Measurements from ENCODE around the gene ZNF280B. TPM values are rescaled to one million over a fixed set of nuclear protein-coding genes. Genes with fewer than 3 reads are reported as not detected.

Gene ZNF280B
- total and polyA plus RNA-seq, 12 donors, result 0.81 to 7.8 (median 3.6) TPM

DNA sequence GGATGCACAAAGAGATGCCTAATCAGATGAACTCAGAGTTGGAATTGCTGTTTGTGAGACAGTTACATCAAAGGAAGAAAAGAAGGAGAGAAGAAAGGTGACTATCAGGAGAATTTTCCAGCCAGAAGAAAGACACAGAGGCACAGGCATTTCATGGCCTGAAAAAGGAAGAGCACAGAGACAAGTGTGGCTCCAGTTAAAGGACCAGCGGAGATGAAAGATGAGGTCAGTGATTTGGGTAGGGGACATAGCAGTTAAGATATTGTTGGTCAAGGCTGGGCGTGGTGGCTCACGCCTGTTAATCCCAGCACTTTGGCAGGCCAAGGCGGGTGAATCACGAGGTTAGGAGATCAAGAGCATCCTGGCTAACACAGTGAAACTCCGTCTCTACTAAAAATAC lies 15.0 kb upstream of the ZNF280B start:
- Histone ChIP-seq H3K27me3 (no peaks in the 10 kb centered on the region), H3K36me3 (replicated peaks in 1 of 2) (no peaks in the 10 kb centered on the region), H3K4me3 (no peak overlapping the region), H3K9me3 (replicated peaks in 1 of 3) (no peaks in the 10 kb centered on the region), H3K4me1 (replicated peaks in 1 of 2) (peaks cover 0 to 6% of the 10 kb centered on the region in 2 donors), H3K27ac (no peak overlapping the region)
- 56 to 72% (median 63%) methylated on average over 6 of the region's 6 CpGs for WGBS, 4 donors
- intact Hi-C loops (cut with DNase I), result no loop called here
- TF ChIP-seq, protein P1, sequence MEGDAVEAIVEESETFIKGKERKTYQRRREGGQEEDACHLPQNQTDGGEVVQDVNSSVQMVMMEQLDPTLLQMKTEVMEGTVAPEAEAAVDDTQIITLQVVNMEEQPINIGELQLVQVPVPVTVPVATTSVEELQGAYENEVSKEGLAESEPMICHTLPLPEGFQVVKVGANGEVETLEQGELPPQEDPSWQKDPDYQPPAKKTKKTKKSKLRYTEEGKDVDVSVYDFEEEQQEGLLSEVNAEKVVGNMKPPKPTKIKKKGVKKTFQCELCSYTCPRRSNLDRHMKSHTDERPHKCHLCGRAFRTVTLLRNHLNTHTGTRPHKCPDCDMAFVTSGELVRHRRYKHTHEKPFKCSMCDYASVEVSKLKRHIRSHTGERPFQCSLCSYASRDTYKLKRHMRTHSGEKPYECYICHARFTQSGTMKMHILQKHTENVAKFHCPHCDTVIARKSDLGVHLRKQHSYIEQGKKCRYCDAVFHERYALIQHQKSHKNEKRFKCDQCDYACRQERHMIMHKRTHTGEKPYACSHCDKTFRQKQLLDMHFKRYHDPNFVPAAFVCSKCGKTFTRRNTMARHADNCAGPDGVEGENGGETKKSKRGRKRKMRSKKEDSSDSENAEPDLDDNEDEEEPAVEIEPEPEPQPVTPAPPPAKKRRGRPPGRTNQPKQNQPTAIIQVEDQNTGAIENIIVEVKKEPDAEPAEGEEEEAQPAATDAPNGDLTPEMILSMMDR (IDR thresholded peaks at IDR 0.05), result no peak
- no peak for TF ChIP-seq POLR2A (IDR thresholded peaks at IDR 0.05)
- DNase-seq, result no peak

DNA sequence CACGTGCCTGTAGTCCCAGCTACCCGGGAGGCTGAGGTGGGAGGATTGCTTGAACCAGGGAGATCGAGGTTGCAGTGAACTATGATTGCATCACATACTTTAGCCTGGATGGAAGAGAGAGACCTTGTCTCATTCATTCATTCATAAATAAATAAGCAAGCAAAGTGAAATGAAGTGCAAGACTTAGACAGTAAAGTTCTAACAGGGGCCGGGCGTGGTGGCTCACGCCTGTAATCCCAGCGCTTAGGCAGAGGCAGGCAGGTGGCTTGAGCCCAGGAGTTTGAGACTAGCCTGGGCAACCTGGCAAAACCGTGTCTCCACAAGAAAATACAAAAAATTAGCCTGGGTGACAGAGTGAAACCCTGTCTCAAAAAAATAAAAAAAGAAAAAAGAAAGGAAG lies 13.1 kb upstream of the ZNF280B start:
- no peak overlapping the region for H3K27ac ChIP-seq
- 88 to 92% (median 89%) methylated on average over 8 of the region's 8 CpGs for WGBS, 4 donors
- TF ChIP-seq POLR2A (IDR thresholded peaks at IDR 0.05), result no peak
- TF ChIP-seq, protein P1 (IDR thresholded peaks at IDR 0.05), result no peak
- no peaks in the 10 kb centered on the region for H3K36me3 ChIP-seq (replicated peaks in 1 of 2)
- intact Hi-C loops (cut with DNase I), result no loop called here
- H3K27me3 ChIP-seq, result no peaks in the 10 kb centered on the region
- H3K4me1 ChIP-seq (replicated peaks in 1 of 2), result peaks cover 0 to 6% of the 10 kb centered on the region in 2 donors
- H3K9me3 ChIP-seq (replicated peaks in 1 of 3), result no peaks in the 10 kb centered on the region
- DNase-seq, result no peak
- no peak overlapping the region for H3K4me3 ChIP-seq

DNA sequence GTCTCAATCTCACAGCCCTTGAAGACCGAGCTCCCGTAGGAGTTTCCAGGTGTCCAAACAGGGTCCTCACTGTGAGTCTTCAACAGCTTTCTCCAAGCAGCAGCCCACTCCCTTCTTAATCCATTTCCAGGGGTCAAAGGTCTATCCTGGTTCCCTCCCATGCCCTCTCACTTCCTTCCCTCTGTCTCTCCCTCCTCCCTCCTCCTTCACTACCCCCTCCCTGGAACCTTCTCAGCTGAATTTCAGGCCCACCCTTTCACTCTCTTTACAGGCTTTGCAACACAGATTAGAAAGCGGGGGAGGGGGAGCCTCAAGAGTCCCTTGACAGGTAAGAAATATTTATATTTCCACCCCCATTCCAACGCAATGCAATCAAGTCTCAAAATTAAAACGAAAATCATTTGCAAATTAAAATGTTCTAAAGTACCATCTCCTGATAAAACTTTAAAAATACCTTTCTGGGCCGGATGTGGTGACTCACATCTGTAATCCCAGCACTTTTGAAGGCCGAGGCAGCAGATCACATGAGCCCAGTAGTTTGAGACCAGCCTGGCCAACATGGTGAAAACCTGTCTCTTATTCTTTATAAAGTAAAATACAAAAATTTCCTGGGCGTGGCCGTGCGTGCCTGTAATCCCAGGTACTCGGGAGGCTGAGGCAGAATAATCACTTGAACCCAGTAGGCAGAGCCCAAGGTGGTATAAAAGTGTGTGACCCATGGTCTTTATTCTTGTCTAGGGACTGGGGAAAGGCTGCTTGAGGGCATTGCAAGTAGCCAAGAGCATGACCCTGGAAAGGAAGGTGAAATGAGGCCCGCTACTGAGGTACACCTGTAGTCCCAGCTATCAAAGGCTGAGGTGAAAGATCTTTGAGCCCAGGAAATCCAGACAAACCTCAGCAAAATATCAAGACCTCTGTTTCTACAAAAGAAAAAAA lies 12.4 kb upstream of the ZNF280B start:
- Histone ChIP-seq H3K4me3 (no peak overlapping the region), H3K27me3 (no peaks in the 10 kb centered on the region), H3K4me1 (replicated peaks in 1 of 2) (peaks cover 0 to 6% of the 10 kb centered on the region in 2 donors), H3K27ac (peak overlapping the region in 3 of 5 donors; percentile 34 to 82 (median 49)), H3K36me3 (replicated peaks in 1 of 2) (no peaks in the 10 kb centered on the region), H3K9me3 (replicated peaks in 1 of 3) (no peaks in the 10 kb centered on the region)
- DNase-seq, result peak; percentile 24 to 65 (median 57)
- 65 to 68% (median 68%) methylated on average over 11 to 12 of the region's 12 CpGs for WGBS, 4 donors
- intact Hi-C loops (cut with DNase I), result no loop called here
- TF ChIP-seq, protein P1 (IDR thresholded peaks at IDR 0.05), result no peak
- TF ChIP-seq POLR2A (IDR thresholded peaks at IDR 0.05), result no peak

DNA sequence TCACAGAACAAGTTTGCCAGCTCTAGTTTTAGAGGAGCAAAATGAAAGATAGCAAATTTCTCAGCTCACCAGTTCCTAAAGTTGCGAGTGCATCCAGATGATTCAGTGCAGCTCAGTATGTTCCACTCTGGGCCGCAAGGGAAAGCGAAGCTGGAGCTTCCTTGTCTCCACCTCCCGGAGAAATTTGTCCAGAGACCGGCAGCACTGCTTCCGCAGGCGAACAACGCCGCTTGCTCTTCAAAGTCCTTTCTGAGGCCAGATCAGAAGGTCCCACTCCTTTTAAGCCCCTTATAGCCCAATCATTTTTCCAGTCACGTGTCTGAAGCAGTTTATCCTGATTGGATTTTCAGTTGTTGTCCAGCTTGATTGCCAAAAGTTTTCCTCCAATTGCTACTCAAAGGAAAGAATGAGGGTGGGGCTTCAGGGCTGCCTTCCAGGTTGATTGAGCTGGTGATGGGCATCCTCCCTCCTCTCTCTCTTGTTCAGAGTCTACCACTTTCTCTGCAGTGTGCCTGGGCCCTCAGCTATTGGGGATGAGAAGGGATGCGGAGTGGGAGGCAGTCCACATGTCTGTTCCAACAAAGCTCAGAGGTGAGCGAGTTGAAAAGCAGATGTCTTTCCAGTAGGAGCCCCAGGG lies 11.6 kb upstream of the ZNF280B start, which contains the start of gene ZNF280A:
ZNF280A (minus strand) TSS at position 251 of the 637 bp plus-strand sequence. CDS start 4,640 bp downstream, outside the sequence.
- H3K4me1 ChIP-seq (replicated peaks in 1 of 2), result peaks cover 0 to 6% of the 10 kb centered on the region in 2 donors
- H3K27ac ChIP-seq, result peak within 1 kb of the TSS in 4 of 5 donors; percentile 14 to 83 (median 66)
- H3K27me3 ChIP-seq, result no peaks in the 10 kb centered on the region
- peak in 1 of 2 donors; percentile 56 for TF ChIP-seq POLR2A (IDR thresholded peaks at IDR 0.05)
- TF ChIP-seq, protein P1 (IDR thresholded peaks at IDR 0.05), result peak in 4 of 6 experiments; percentile 25 to 55 (median 38)
- intact Hi-C loops (cut with DNase I), result no loop called here
- H3K4me3 ChIP-seq, result peak within 1 kb of the TSS in 2 of 4 donors; percentile 5 to 41
- DNase-seq, result peak; percentile 21 to 76 (median 58)
- H3K36me3 ChIP-seq (replicated peaks in 1 of 2), result no peaks in the 10 kb centered on the region
- 47 to 61% (median 57%) methylated on average over 11 to 12 of the region's 12 CpGs for WGBS, 4 donors
- no peaks in the 10 kb centered on the region for H3K9me3 ChIP-seq (replicated peaks in 1 of 3)

All from adrenal gland (tissue), 12 donors.